Progenitor cell of endocrine pancreas (in vitro differentiated cells): ENCODE results near the gene GPR87. TPM values are rescaled to one million over a fixed set of nuclear protein-coding genes. Genes with fewer than 3 reads are reported as not detected.

Experiments
- DNase-seq: peaks from one replicate; pipeline ENCODE4 v3.0.0; 2021; ENCODE audit warnings: low spot score; ENCODE audit not compliant: unreplicated experiment
- H3K27ac Mint-ChIP-seq: 2 replicates; pipeline ENCODE4 v1.8.0; 2021; ENCODE audit warnings: mild to moderate bottlenecking, moderate library complexity, mixed read lengths
- H3K27me3 Mint-ChIP-seq: 2 replicates; pipeline ENCODE4 v1.8.0; 2021; ENCODE audit warnings: mixed read lengths
- H3K36me3 Mint-ChIP-seq: 2 replicates; pipeline ENCODE4 v1.8.0; 2022; ENCODE audit warnings: mixed read lengths; ENCODE audit not compliant: insufficient read depth
- H3K4me1 Mint-ChIP-seq: 2 replicates; pipeline ENCODE4 v1.8.0; 2021; ENCODE audit warnings: low read depth, mixed read lengths
- H3K4me3 Mint-ChIP-seq: 2 replicates; pipeline ENCODE4 v1.8.0; 2021; ENCODE audit warnings: low read depth, mild to moderate bottlenecking, moderate library complexity, mixed read lengths
- H3K9me3 Mint-ChIP-seq: 2 replicates; pipeline ENCODE4 v1.8.0; 2021; ENCODE audit warnings: low read depth, mixed read lengths
- CTCF ChIP-seq: fragments of 200-600 bp; sonication (generic); IDR thresholded peaks from one replicate; pipeline ENCODE4 v1.5.0; 2021; ENCODE audit warnings: antibody characterized with exemption, mild to moderate bottlenecking; ENCODE audit not compliant: unreplicated experiment
- total RNA-seq: library from RNA; stranded (reverse); gene quantifications from 2 replicates; pipeline ENCODE4 v1.2.1, GENCODE V29; 2021

The GPR87 gene
- total RNA-seq, 1 donor from 2014 or later = not detected

DNA sequence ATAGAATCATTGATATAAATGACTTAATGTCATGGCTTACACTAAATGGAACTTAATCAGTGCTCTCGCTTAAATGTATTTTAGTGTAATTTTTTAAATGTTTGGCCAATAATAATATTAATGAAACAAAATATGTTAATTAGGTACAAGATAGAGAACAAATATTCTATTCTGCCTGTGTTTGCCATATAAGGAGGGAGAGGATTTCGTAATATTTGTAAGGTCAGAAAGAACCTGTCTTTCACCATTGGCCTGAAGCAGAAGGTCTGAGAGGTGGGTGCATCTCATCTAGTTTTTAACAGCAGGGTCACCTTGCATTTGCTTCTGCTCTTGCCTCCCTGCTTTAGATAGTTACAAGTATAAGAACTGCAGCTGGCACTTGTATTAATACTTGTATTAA, 2.5 kb downstream of the GPR87 start:
- no peak overlapping the region for H3K27ac Mint-ChIP-seq
- no peak for DNase-seq
- H3K9me3 Mint-ChIP-seq = no peaks in the 10 kb centered on the region
- H3K27me3 Mint-ChIP-seq = no peaks in the 10 kb centered on the region
- no peak for TF ChIP-seq CTCF
- no peaks in the 10 kb centered on the region for H3K36me3 Mint-ChIP-seq
- H3K4me1 Mint-ChIP-seq = no peaks in the 10 kb centered on the region
- no peak overlapping the region for H3K4me3 Mint-ChIP-seq

DNA sequence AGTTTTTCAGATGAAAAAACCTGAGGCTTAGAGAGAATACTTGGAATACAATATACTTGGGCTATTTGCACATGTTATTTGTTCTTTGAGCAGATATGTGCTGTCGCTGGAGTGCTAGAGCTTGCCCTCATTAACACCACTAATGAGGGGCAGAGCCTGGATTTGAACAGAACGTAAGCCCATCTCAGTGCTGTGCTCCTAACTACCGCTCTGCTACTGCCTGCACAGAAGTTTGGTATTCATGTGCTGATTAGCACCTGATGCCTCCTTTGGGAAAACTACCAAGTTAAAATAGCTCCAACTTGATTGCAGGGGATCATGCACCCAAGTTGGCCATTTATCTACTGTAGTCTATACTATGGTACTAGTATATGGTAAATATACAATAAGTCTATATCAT, 3.6 kb downstream of the GPR87 start:
- no peak for TF ChIP-seq CTCF
- H3K36me3 Mint-ChIP-seq = no peaks in the 10 kb centered on the region
- H3K9me3 Mint-ChIP-seq = no peaks in the 10 kb centered on the region
- no peaks in the 10 kb centered on the region for H3K4me1 Mint-ChIP-seq
- no peak for DNase-seq
- no peak overlapping the region for H3K27ac Mint-ChIP-seq
- no peak overlapping the region for H3K4me3 Mint-ChIP-seq
- H3K27me3 Mint-ChIP-seq = no peaks in the 10 kb centered on the region

- Mint-ChIP-seq H3K27me3 (no peaks in the 10 kb centered on the region), H3K36me3 (no peaks in the 10 kb centered on the region), H3K27ac (no peak overlapping the region), H3K4me3 (no peak overlapping the region), H3K4me1 (peaks cover 6% of the 10 kb centered on the region), H3K9me3 (no peaks in the 10 kb centered on the region)
- no peak for DNase-seq
- TF ChIP-seq CTCF = no peak
Measured at GRCh38 chr3:151309566-151309965, 7.1 kb downstream of the GPR87 start.

- Mint-ChIP-seq H3K9me3 (no peaks in the 10 kb centered on the region), H3K4me3 (no peak overlapping the region), H3K36me3 (no peaks in the 10 kb centered on the region), H3K27me3 (no peaks in the 10 kb centered on the region), H3K4me1 (peaks cover 9% of the 10 kb centered on the region), H3K27ac (no peak overlapping the region)
- TF ChIP-seq CTCF = no peak
- no peak for DNase-seq
Measured at GRCh38 chr3:151307583-151308488, 8.8 kb downstream of the GPR87 start.

DNA sequence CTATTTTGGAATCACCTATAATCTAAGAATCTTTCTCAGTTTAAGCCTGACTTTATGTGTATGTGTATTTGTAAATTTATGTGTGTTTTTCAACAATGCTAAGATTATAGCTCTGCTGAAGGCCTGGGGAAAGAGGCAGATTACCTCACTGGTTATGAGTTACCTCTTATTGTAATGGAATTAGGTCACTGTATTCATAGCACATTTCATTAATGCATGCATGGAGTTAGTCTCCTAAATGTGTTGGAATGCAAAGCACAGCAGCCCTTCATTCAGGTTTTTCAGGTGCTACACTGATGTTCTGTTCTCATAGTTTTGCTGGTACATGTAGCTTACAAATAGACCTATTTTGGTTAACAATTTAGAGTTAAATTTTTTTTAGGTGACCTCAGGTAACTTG, 9.5 kb downstream of the GPR87 start:
- no peak for DNase-seq
- H3K4me1 Mint-ChIP-seq = peaks cover 9% of the 10 kb centered on the region
- H3K27ac Mint-ChIP-seq = no peak overlapping the region

More for the DNA sequence above, 9.5 kb downstream of the GPR87 start:
- Mint-ChIP-seq H3K27me3 (no peaks in the 10 kb centered on the region), H3K4me3 (no peak overlapping the region), H3K36me3 (no peaks in the 10 kb centered on the region), H3K9me3 (no peaks in the 10 kb centered on the region)
- TF ChIP-seq CTCF = no peak
